CD4-positive, alpha-beta T cell (primary cell): ENCODE data around the gene NTHL1. TPM values are rescaled to one million over a fixed set of nuclear protein-coding genes. Genes with fewer than 3 reads are reported as not detected.
A peak's percentile ranks its signal among the peaks of the same experiment; 100 is the strongest.

Source experiments
- ATAC-seq: fragments of 200-7000 bp; cut with Tn5 transposase; one replicate; pipeline ENCODE4 v1.10.0; 2022; ENCODE audit warnings: mild to moderate bottlenecking; ENCODE audit not compliant: poor library complexity
- CTCF ChIA-PET: fragments of 350-600 bp; sonication (Branson Sonifier 250); formaldehyde crosslinking; loops from one replicate; lab custom pipeline; 2021; ENCODE audit warnings: antibody characterized with exemption, inconsistent platforms; lab: Charles Lee
- POLR2A ChIA-PET: fragments of 350-600 bp; sonication (Branson Sonifier 250); formaldehyde crosslinking; loops from one replicate; lab custom pipeline; 2021; ENCODE audit warnings: antibody characterized with exemption, inconsistent platforms; lab: Charles Lee
- DNase-seq, 14 experiments: peaks; one replicate each; pipeline ENCODE4 v3.0.0-alpha.2; 2013 to 2020; ENCODE audit warnings: mixed read lengths in 2 of 14
- H3K27ac ChIP-seq, 2 donors: one replicate each; pipeline versions ENCODE4 v1.5.1 to v1.7.0; 2013; ENCODE audit warnings: low read length in 2 of 2, low read depth in 1 of 2, mild to moderate bottlenecking in 1 of 2
- H3K27me3 ChIP-seq, 2 experiments: 1 replicate in 1 of 2; 2 replicates in 1 of 2; pipeline versions ENCODE4 v1.6.1 to v1.7.0; 2013; ENCODE audit warnings: low read length in 2 of 2, control low read depth in 1 of 2, mild to moderate bottlenecking in 1 of 2, moderate library complexity in 1 of 2; ENCODE audit not compliant: insufficient read depth in 2 of 2, control insufficient read depth in 1 of 2
- H3K36me3 ChIP-seq: one replicate; pipeline ENCODE4 v1.6.1; 2013; ENCODE audit warnings: low read length, control low read depth; ENCODE audit not compliant: insufficient read depth
- H3K4me1 ChIP-seq: one replicate; pipeline ENCODE4 v1.6.1; 2013; ENCODE audit warnings: low read length, control low read depth; ENCODE audit not compliant: insufficient read depth
- H3K4me3 ChIP-seq: one replicate; pipeline ENCODE4 v1.5.1; 2013; ENCODE audit warnings: mild to moderate bottlenecking, low read length, moderate library complexity
- H3K9me3 ChIP-seq, 2 experiments: 1 replicate in 1 of 2; 2 replicates in 1 of 2; pipeline versions ENCODE4 v1.6.1 to v1.7.0; 2013; ENCODE audit warnings: low read length in 2 of 2, mild to moderate bottlenecking in 2 of 2, control low read depth in 1 of 2, moderate library complexity in 1 of 2; ENCODE audit not compliant: control insufficient read depth in 1 of 2, insufficient read depth in 1 of 2
- H3K27ac Mint-ChIP-seq: one replicate; pipeline ENCODE4 v1.8.0; 2020; ENCODE audit warnings: mixed read lengths
- H3K27me3 Mint-ChIP-seq: one replicate; pipeline ENCODE4 v1.8.0; 2021; ENCODE audit warnings: mixed read lengths
- H3K36me3 Mint-ChIP-seq: one replicate; pipeline ENCODE4 v1.8.0; 2021; ENCODE audit warnings: low read depth, mixed read lengths
- H3K4me1 Mint-ChIP-seq: one replicate; pipeline ENCODE4 v1.8.0; 2021; ENCODE audit warnings: low read depth, mixed read lengths
- H3K4me3 Mint-ChIP-seq: one replicate; pipeline ENCODE4 v1.8.0; 2020; ENCODE audit warnings: mild to moderate bottlenecking, mixed read lengths
- H3K9me3 Mint-ChIP-seq: one replicate; pipeline ENCODE4 v1.8.0; 2020; ENCODE audit warnings: mixed read lengths
- intact Hi-C, 2 experiments: fragments of 100-400 bp; cut with DNase I in 1 of 2; cut with micrococcal nuclease in 1 of 2; formaldehyde crosslinking; loops; one replicate each; pipeline versions ENCODE4 v1.15.1 to v1.9.0; 2023 to 2025; cut with DNase I, micrococcal nuclease
- total RNA-seq, 174 experiments: library from RNA in 2 of 174; stranded (reverse) in 2 of 174; gene quantifications; one replicate each; pipeline ENCODE4 v1.2.3 and lab custom pipeline; 2021 to 2026
- TF ChIP-seq, protein P1 (sequence below): fragments of 200-600 bp; IDR thresholded peaks from one replicate; pipeline ENCODE4 v1.8.0; 2022; ENCODE audit warnings: antibody characterized with exemption, mild to moderate bottlenecking

Gene NTHL1
- total RNA-seq, 2 experiments from 2014 or later = 2.7 to 2.9 TPM

DNA sequence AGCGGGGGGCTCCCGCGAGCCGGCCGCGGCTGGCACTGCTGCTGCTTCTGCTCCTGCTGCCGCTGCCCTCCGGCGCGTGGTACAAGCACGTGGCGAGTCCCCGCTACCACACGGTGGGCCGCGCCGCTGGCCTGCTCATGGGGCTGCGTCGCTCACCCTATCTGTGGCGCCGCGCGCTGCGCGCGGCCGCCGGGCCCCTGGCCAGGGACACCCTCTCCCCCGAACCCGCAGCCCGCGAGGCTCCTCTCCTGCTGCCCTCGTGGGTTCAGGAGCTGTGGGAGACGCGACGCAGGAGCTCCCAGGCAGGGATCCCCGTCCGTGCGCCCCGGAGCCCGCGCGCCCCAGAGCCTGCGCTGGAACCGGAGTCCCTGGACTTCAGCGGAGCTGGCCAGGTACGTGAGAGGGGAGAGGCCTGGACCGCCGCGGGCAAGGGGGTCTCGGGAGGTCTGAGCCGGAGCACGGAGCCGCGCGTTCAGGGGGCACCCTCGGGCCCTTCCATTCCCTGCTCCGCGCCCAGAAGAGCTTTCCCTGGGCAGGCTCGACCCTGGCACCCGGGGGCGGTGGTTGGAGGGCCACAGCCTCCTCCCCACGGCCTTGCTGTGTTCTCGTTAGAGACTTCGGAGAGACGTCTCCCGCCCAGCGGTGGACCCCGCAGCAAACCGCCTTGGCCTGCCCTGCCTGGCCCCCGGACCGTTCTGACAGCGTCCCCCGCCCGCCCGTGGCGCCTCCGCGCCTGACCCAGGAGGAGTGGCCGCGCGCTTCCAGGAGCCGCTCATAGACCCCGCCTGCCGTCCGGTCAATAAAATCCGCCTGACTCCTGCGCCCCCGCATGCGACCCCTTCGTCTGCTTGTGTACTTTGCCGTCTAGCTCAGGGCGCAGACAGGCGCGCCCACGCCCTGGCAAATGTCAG lies 27.5 kb downstream of the NTHL1 start:
- Mint-ChIP-seq H3K27ac (no peak overlapping the region), H3K4me1 (peaks cover 13% of the 10 kb centered on the region), H3K9me3 (no peaks in the 10 kb centered on the region), H3K4me3 (no peak overlapping the region), H3K36me3 (no peaks in the 10 kb centered on the region), H3K27me3 (peaks cover 29% of the 10 kb centered on the region)
- H3K9me3 ChIP-seq = no peaks in the 10 kb centered on the region
- TF ChIP-seq, protein P1, sequence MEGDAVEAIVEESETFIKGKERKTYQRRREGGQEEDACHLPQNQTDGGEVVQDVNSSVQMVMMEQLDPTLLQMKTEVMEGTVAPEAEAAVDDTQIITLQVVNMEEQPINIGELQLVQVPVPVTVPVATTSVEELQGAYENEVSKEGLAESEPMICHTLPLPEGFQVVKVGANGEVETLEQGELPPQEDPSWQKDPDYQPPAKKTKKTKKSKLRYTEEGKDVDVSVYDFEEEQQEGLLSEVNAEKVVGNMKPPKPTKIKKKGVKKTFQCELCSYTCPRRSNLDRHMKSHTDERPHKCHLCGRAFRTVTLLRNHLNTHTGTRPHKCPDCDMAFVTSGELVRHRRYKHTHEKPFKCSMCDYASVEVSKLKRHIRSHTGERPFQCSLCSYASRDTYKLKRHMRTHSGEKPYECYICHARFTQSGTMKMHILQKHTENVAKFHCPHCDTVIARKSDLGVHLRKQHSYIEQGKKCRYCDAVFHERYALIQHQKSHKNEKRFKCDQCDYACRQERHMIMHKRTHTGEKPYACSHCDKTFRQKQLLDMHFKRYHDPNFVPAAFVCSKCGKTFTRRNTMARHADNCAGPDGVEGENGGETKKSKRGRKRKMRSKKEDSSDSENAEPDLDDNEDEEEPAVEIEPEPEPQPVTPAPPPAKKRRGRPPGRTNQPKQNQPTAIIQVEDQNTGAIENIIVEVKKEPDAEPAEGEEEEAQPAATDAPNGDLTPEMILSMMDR = no peak
- peaks cover 23 to 33% of the 10 kb centered on the region in 2 experiments for H3K27me3 ChIP-seq
- DNase-seq (no peak), ATAC-seq (no peak)
- ChIA-PET CTCF (interaction anchor here (1.5 kb wide), 1 partner anchor 120 kb away, joined by 3 read pairs; no protein-coding TSS in a partner anchor), POLR2A (interaction anchor here (1.4 kb wide), 1 partner anchor 135 kb away, joined by 6 read pairs; the partner anchor contains the start of gene TRAF7)
- no peaks in the 10 kb centered on the region for H3K36me3 ChIP-seq
- H3K27ac ChIP-seq = no peak overlapping the region
- H3K4me1 ChIP-seq = peaks cover 35% of the 10 kb centered on the region
- H3K4me3 ChIP-seq = no peak overlapping the region
- intact Hi-C loops = loop anchor here in 1 of 2 experiments (10.0 kb wide), 1 partner anchor 235 kb away; the partner anchor contains the start of gene ECI1

DNA sequence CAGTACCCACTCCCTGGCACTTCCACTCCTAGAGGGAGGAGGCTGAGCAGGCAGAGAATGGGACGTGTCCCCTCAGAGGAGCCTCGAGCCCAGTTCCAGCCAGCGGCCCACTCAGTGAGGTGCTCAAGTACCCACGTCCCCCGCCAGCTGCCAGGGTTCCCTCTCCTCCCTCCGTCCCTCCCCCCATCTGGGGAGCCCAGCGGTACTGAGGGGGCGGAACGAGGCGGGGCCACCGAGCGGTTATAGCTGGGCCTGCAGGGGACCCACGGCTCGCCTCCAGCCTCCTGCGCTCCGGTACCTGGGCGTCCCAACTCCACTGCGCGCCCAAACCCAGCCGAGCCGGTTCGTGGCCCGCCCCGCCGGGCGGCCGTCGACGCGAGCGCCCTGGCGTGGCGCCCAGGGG lies 28.1 kb downstream of the NTHL1 start, which contains the start of gene NPW:
Gene NPW, plus strand, starts transcription at position 268 of the 403 bp plus-strand sequence.
- TF ChIP-seq, protein P1 = no peak
- Mint-ChIP-seq H3K4me1 (peaks cover 13% of the 10 kb centered on the region), H3K36me3 (no peaks in the 10 kb centered on the region), H3K27me3 (peaks cover 29% of the 10 kb centered on the region), H3K4me3 (peak within 1 kb of the TSS; percentile 34), H3K9me3 (no peaks in the 10 kb centered on the region), H3K27ac (no peak within 1 kb of the TSS)
- intact Hi-C loops = no loop called here
- Histone ChIP-seq H3K4me1 (peaks cover 35% of the 10 kb centered on the region), H3K27me3 (peaks cover 23 to 33% of the 10 kb centered on the region in 2 experiments), H3K9me3 (no peaks in the 10 kb centered on the region), H3K4me3 (no peak within 1 kb of the TSS), H3K36me3 (no peaks in the 10 kb centered on the region), H3K27ac (no peak within 1 kb of the TSS)
- peak in 2 of 14 experiments; percentile 23 to 49 for DNase-seq
- CTCF ChIA-PET = interaction anchor here (1.5 kb wide), 1 partner anchor 121 kb away, joined by 3 read pairs; no protein-coding TSS in a partner anchor
- POLR2A ChIA-PET = no interaction called here
- no peak for ATAC-seq

DNA sequence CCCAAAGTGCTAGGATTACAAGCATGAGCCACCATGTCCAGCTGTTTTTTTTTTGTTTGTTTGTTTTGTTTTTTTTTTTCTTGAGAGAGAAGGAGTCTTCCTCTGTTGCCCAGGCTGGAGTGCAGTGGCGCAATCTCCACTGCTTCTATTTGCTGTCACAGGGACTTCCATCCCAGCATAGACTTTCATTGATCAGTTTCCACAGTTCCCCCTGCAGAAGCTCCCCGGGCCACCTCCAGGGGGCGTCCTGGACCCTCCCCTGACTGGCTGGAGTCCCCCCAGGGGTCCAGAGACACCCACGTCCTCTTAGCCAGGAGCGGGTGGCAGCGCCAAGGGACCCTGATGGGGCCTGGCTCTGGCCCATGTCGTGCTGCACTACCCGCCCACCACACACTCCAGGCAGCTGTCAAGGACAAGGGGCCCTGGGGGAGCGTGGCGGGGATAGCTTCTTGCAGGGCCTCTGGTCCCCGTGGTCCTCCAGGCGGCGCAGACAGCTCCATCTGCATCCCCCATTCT lies 31.2 kb downstream of the NTHL1 start:
- ATAC-seq = no peak

More for the DNA sequence above, 31.2 kb downstream of the NTHL1 start:
- intact Hi-C loops = no loop called here
- Mint-ChIP-seq H3K9me3 (no peaks in the 10 kb centered on the region), H3K4me3 (no peak overlapping the region), H3K36me3 (no peaks in the 10 kb centered on the region), H3K27me3 (peaks cover 14% of the 10 kb centered on the region), H3K4me1 (no peaks in the 10 kb centered on the region), H3K27ac (no peak overlapping the region)
- Histone ChIP-seq H3K4me3 (no peak overlapping the region), H3K9me3 (no peaks in the 10 kb centered on the region), H3K27ac (no peak overlapping the region), H3K36me3 (no peaks in the 10 kb centered on the region), H3K4me1 (peaks cover 15% of the 10 kb centered on the region), H3K27me3 (peaks cover 20 to 22% of the 10 kb centered on the region in 2 experiments)
- ChIA-PET CTCF (interaction anchor here (1.1 to 1.5 kb wide), 5 partner anchors 12 to 139 kb away, joined by 3 to 8 read pairs (median 7); partner anchors contain the start of gene TRAF7), POLR2A (interaction anchor here (1.2 kb wide), 1 partner anchor 139 kb away, joined by 3 read pairs; the partner anchor contains the start of gene TRAF7)
- TF ChIP-seq, protein P1 = peak; percentile 33
- DNase-seq = peak in 3 of 14 experiments; percentile 43 to 49 (median 46)
